GM23338 (cell line): Measurements from ENCODE around the gene DCAF5. TPM values are rescaled to one million over a fixed set of nuclear protein-coding genes. Genes with fewer than 3 reads are reported as not detected.

Experiments
- ATAC-seq: fragments of 200-7000 bp; cut with Tn5 transposase; 3 replicates; pipeline ENCODE4 v1.9.1; 2020
- DNase-seq: peaks from one replicate; pipeline ENCODE4 v3.0.0-alpha.2; 2015; ENCODE audit warnings: low spot score
- H2AFZ ChIP-seq: fragments of 200-600 bp; sonication (generic); 2 replicates; pipeline ENCODE4 v1.8.0; 2016; ENCODE audit warnings: antibody characterized with exemption, mild to moderate bottlenecking, moderate library complexity
- H3F3A ChIP-seq: fragments of 200-600 bp; sonication (generic); replicated peaks from 2 replicates; pipeline ENCODE4 v1.8.0; 2017; ENCODE audit warnings: antibody characterized with exemption, mixed run types, low read depth
- H3K27ac ChIP-seq: fragments of 200-600 bp; sonication (generic); 2 replicates; pipeline ENCODE4 v1.6.1; 2016; ENCODE audit warnings: low read depth
- H3K27me3 ChIP-seq: fragments of 200-600 bp; sonication (generic); 2 replicates; pipeline ENCODE4 v1.8.0; 2016; ENCODE audit warnings: mild to moderate bottlenecking, mixed run types, moderate library complexity; ENCODE audit not compliant: insufficient read depth
- H3K36me3 ChIP-seq: fragments of 200-600 bp; sonication (generic); 2 replicates; pipeline ENCODE4 v1.8.0; 2016; ENCODE audit warnings: mild to moderate bottlenecking; ENCODE audit not compliant: insufficient read depth
- H3K4me1 ChIP-seq: fragments of 200-600 bp; sonication (generic); 2 replicates; pipeline ENCODE4 v1.8.0; 2016; ENCODE audit warnings: mild to moderate bottlenecking, moderate library complexity; ENCODE audit not compliant: insufficient read depth
- H3K4me2 ChIP-seq: fragments of 200-600 bp; sonication (generic); 2 replicates; pipeline ENCODE4 v1.7.1; 2017; ENCODE audit warnings: mixed run types
- H3K4me3 ChIP-seq: fragments of 200-600 bp; sonication (generic); 2 replicates; pipeline ENCODE4 v1.6.1; 2016; ENCODE audit warnings: mixed run types
- H3K79me2 ChIP-seq: fragments of 200-600 bp; sonication (generic); replicated peaks from 2 replicates; pipeline ENCODE4 v1.8.0; 2017; ENCODE audit warnings: mild to moderate bottlenecking; ENCODE audit not compliant: insufficient read depth
- H3K9me2 ChIP-seq: fragments of 200-600 bp; sonication (generic); 2 replicates; pipeline ENCODE4 v1.8.0; 2017; ENCODE audit not compliant: insufficient read depth
- H4K20me1 ChIP-seq: fragments of 200-600 bp; sonication (generic); replicated peaks from 2 replicates; pipeline ENCODE4 v1.8.0; 2017; ENCODE audit warnings: mild to moderate bottlenecking; ENCODE audit not compliant: insufficient read depth
- H3K27ac Mint-ChIP-seq: 2 replicates; pipeline ENCODE4 v1.8.0; 2020; ENCODE audit warnings: inconsistent platforms, mild to moderate bottlenecking, moderate library complexity, mixed read lengths
- H3K27me3 Mint-ChIP-seq: 3 replicates; pipeline ENCODE4 v1.8.0; 2022; ENCODE audit warnings: low read depth, mild to moderate bottlenecking, moderate library complexity, mixed read lengths, inconsistent platforms; ENCODE audit not compliant: insufficient read depth, poor library complexity
- H3K36me3 Mint-ChIP-seq: 3 replicates; pipeline ENCODE4 v1.8.0; 2021; ENCODE audit warnings: low read depth, mild to moderate bottlenecking, inconsistent platforms, moderate library complexity, mixed read lengths
- H3K4me1 Mint-ChIP-seq: 3 replicates; pipeline ENCODE4 v1.8.0; 2020; ENCODE audit warnings: mild to moderate bottlenecking, inconsistent platforms, mixed read lengths
- H3K4me3 Mint-ChIP-seq: 3 replicates; pipeline ENCODE4 v1.8.0; 2021; ENCODE audit warnings: moderate library complexity, mild to moderate bottlenecking, inconsistent platforms, mixed read lengths
- H3K9me3 Mint-ChIP-seq: 3 replicates; pipeline ENCODE4 v1.8.0; 2020; ENCODE audit warnings: moderate library complexity, mild to moderate bottlenecking, inconsistent platforms, mixed read lengths
- CREB1 ChIP-seq: fragments of 250-450 bp; sonication (Bioruptor Pico); IDR thresholded peaks from 2 replicates; pipeline ENCODE4 v1.5.0; 2020; ENCODE audit warnings: low read depth, mild to moderate bottlenecking, moderate library complexity
- ETS1 ChIP-seq: IDR thresholded peaks from 2 replicates; pipeline ENCODE4 v1.6.1; 2016; ENCODE audit warnings: antibody characterized with exemption
- EZH2 ChIP-seq: fragments of 200-600 bp; sonication (generic); IDR thresholded peaks from one replicate; pipeline ENCODE4 v1.8.0; 2017; ENCODE audit warnings: antibody characterized with exemption, mild to moderate bottlenecking, low read depth; ENCODE audit not compliant: unreplicated experiment
- EZH2phosphoT487 ChIP-seq: fragments of 200-600 bp; sonication (generic); IDR thresholded peaks from one replicate; pipeline ENCODE4 v1.8.1; 2018; ENCODE audit warnings: antibody characterized with exemption; ENCODE audit not compliant: unreplicated experiment
- JUNB ChIP-seq: IDR thresholded peaks from one replicate; pipeline ENCODE4 v1.6.1; 2016; ENCODE audit warnings: antibody characterized with exemption; ENCODE audit not compliant: unreplicated experiment
- NANOG ChIP-seq: IDR thresholded peaks from 2 replicates; pipeline ENCODE4 v1.6.1; 2016; ENCODE audit warnings: antibody characterized with exemption, borderline replicate concordance
- POLR2AphosphoS5 ChIP-seq: IDR thresholded peaks from 2 replicates; pipeline ENCODE4 v1.6.1; 2016; ENCODE audit warnings: antibody characterized with exemption, low read depth
- STAT1 ChIP-seq: IDR thresholded peaks from one replicate; pipeline ENCODE4 v1.6.1; 2016; ENCODE audit warnings: antibody characterized with exemption; ENCODE audit not compliant: unreplicated experiment
- ZNF114 ChIP-seq: fragments of 250-450 bp; sonication (Bioruptor Pico); IDR thresholded peaks from 2 replicates; pipeline ENCODE4 v1.5.0; 2020; ENCODE audit warnings: mild to moderate bottlenecking, moderate library complexity
- ZNF331 ChIP-seq: fragments of 250-450 bp; sonication (Bioruptor Pico); IDR thresholded peaks from 2 replicates; pipeline ENCODE4 v1.5.0; 2020; ENCODE audit warnings: low read depth, mild to moderate bottlenecking, moderate library complexity
- polyA plus RNA-seq: library from polyadenylated mRNA; unstranded; fragments of >200 nt; fragmentation: Nextera tagmentation; extraction: Ambion mirVana; gene quantifications from 2 replicates; pipeline ENCODE4 v1.2.1, GENCODE V29; 2016
- total RNA-seq: library from RNA; depleted of rRNA; stranded (reverse); fragments of >200 nt; shearing (Covaris generic); gene quantifications from 2 replicates; pipeline ENCODE4 v1.2.3, GENCODE V29; 2014
- TF ChIP-seq, protein P1 (sequence below): fragments of 250-450 bp; sonication (Bioruptor Pico); IDR thresholded peaks from 2 replicates; pipeline ENCODE4 v1.5.0; 2020; ENCODE audit warnings: mild to moderate bottlenecking, moderate library complexity
- TF ChIP-seq, protein P2 (sequence below): IDR thresholded peaks from one replicate; pipeline ENCODE4 v1.6.1; 2018; ENCODE audit warnings: antibody characterized with exemption; ENCODE audit not compliant: unreplicated experiment

Gene DCAF5
- total and polyA plus RNA-seq, 2 experiments from 2014 or later: 14.0 to 15.2 TPM

DNA sequence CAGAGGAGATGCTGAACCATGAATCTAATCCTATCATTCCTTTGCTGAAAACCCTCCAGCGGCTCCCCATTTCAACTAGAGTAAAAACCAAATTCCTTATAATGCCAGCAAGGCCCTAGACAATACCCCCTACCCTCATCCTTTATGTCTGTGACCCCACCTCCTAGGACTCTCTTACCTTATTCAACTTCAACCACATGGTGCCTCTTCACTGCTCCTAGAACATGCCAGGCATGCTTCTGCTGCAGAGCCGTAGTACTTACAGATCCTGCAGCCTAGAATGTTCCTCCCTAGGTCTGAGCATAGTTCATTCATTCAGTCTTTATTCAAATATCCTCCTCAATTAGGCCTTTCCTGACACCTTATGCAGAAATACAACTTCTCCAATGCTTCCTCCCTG, 54.9 kb downstream of the DCAF5 start:
- DNase-seq: peak; percentile 24
- peaks cover 27% of the 10 kb centered on the region for H3K4me1 Mint-ChIP-seq
- Histone ChIP-seq H3K27me3 (no peaks in the 10 kb centered on the region), H3K36me3 (no peaks in the 10 kb centered on the region), H3K4me1 (peaks cover 14% of the 10 kb centered on the region), H3K4me2 (no peak overlapping the region), H3K79me2 (no peaks in the 10 kb centered on the region), H3K4me3 (no peak overlapping the region), H2AFZ (no peak overlapping the region), H3K27ac (no peak overlapping the region), H4K20me1 (no peaks in the 10 kb centered on the region), H3K9me2 (no peaks in the 10 kb centered on the region), H3F3A (no peaks in the 10 kb centered on the region)
- TF ChIP-seq JUNB: no peak
- TF ChIP-seq, protein P1, sequence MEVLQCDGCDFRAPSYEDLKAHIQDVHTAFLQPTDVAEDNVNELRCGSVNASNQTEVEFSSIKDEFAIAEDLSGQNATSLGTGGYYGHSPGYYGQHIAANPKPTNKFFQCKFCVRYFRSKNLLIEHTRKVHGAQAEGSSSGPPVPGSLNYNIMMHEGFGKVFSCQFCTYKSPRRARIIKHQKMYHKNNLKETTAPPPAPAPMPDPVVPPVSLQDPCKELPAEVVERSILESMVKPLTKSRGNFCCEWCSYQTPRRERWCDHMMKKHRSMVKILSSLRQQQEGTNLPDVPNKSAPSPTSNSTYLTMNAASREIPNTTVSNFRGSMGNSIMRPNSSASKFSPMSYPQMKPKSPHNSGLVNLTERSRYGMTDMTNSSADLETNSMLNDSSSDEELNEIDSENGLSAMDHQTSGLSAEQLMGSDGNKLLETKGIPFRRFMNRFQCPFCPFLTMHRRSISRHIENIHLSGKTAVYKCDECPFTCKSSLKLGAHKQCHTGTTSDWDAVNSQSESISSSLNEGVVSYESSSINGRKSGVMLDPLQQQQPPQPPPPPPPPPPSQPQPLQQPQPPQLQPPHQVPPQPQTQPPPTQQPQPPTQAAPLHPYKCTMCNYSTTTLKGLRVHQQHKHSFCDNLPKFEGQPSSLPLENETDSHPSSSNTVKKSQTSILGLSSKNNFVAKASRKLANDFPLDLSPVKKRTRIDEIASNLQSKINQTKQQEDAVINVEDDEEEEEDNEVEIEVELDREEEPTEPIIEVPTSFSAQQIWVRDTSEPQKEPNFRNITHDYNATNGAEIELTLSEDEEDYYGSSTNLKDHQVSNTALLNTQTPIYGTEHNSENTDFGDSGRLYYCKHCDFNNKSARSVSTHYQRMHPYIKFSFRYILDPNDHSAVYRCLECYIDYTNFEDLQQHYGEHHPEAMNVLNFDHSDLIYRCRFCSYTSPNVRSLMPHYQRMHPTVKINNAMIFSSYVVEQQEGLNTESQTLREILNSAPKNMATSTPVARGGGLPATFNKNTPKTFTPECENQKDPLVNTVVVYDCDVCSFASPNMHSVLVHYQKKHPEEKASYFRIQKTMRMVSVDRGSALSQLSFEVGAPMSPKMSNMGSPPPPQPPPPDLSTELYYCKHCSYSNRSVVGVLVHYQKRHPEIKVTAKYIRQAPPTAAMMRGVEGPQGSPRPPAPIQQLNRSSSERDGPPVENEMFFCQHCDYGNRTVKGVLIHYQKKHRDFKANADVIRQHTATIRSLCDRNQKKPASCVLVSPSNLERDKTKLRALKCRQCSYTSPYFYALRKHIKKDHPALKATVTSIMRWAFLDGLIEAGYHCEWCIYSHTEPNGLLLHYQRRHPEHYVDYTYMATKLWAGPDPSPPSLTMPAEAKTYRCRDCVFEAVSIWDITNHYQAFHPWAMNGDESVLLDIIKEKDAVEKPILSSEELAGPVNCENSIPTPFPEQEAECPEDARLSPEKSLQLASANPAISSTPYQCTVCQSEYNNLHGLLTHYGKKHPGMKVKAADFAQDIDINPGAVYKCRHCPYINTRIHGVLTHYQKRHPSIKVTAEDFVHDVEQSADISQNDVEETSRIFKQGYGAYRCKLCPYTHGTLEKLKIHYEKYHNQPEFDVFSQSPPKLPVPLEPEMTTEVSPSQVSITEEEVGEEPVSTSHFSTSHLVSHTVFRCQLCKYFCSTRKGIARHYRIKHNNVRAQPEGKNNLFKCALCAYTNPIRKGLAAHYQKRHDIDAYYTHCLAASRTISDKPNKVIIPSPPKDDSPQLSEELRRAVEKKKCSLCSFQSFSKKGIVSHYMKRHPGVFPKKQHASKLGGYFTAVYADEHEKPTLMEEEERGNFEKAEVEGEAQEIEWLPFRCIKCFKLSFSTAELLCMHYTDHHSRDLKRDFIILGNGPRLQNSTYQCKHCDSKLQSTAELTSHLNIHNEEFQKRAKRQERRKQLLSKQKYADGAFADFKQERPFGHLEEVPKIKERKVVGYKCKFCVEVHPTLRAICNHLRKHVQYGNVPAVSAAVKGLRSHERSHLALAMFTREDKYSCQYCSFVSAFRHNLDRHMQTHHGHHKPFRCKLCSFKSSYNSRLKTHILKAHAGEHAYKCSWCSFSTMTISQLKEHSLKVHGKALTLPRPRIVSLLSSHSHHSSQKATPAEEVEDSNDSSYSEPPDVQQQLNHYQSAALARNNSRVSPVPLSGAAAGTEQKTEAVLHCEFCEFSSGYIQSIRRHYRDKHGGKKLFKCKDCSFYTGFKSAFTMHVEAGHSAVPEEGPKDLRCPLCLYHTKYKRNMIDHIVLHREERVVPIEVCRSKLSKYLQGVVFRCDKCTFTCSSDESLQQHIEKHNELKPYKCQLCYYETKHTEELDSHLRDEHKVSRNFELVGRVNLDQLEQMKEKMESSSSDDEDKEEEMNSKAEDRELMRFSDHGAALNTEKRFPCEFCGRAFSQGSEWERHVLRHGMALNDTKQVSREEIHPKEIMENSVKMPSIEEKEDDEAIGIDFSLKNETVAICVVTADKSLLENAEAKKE (CRISPR knock-in tag): no peak
- TF ChIP-seq, protein P2, sequence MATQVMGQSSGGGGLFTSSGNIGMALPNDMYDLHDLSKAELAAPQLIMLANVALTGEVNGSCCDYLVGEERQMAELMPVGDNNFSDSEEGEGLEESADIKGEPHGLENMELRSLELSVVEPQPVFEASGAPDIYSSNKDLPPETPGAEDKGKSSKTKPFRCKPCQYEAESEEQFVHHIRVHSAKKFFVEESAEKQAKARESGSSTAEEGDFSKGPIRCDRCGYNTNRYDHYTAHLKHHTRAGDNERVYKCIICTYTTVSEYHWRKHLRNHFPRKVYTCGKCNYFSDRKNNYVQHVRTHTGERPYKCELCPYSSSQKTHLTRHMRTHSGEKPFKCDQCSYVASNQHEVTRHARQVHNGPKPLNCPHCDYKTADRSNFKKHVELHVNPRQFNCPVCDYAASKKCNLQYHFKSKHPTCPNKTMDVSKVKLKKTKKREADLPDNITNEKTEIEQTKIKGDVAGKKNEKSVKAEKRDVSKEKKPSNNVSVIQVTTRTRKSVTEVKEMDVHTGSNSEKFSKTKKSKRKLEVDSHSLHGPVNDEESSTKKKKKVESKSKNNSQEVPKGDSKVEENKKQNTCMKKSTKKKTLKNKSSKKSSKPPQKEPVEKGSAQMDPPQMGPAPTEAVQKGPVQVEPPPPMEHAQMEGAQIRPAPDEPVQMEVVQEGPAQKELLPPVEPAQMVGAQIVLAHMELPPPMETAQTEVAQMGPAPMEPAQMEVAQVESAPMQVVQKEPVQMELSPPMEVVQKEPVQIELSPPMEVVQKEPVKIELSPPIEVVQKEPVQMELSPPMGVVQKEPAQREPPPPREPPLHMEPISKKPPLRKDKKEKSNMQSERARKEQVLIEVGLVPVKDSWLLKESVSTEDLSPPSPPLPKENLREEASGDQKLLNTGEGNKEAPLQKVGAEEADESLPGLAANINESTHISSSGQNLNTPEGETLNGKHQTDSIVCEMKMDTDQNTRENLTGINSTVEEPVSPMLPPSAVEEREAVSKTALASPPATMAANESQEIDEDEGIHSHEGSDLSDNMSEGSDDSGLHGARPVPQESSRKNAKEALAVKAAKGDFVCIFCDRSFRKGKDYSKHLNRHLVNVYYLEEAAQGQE: no peak
- TF ChIP-seq STAT1: no peak
- TF ChIP-seq CREB1 (CRISPR knock-in tag): no peak
- no peak for TF ChIP-seq ZNF114
- no peak for TF ChIP-seq ETS1
- TF ChIP-seq NANOG: no peak
- no peak for TF ChIP-seq ZNF331 (CRISPR knock-in tag)
- TF ChIP-seq EZH2phosphoT487: no peak
- TF ChIP-seq POLR2AphosphoS5: no peak
- no peak for TF ChIP-seq EZH2
- no peaks in the 10 kb centered on the region for H3K36me3 Mint-ChIP-seq
- H3K27ac Mint-ChIP-seq: peak overlapping the region; percentile 25
- no peak overlapping the region for H3K4me3 Mint-ChIP-seq
- no peaks in the 10 kb centered on the region for H3K27me3 Mint-ChIP-seq
- ATAC-seq: peak; percentile 78
- no peaks in the 10 kb centered on the region for H3K9me3 Mint-ChIP-seq
